ENCODE data around the gene TRIM38. TPM values are rescaled to one million over a fixed set of nuclear protein-coding genes. Genes with fewer than 3 reads are reported as not detected.

The TRIM38 gene
- total and polyA plus RNA-seq, 2 of the 13 experiments (the other 11 are each of a cell fraction or from before 2014, with no cell fraction given), result 2.5 to 3.1 TPM

DNA sequence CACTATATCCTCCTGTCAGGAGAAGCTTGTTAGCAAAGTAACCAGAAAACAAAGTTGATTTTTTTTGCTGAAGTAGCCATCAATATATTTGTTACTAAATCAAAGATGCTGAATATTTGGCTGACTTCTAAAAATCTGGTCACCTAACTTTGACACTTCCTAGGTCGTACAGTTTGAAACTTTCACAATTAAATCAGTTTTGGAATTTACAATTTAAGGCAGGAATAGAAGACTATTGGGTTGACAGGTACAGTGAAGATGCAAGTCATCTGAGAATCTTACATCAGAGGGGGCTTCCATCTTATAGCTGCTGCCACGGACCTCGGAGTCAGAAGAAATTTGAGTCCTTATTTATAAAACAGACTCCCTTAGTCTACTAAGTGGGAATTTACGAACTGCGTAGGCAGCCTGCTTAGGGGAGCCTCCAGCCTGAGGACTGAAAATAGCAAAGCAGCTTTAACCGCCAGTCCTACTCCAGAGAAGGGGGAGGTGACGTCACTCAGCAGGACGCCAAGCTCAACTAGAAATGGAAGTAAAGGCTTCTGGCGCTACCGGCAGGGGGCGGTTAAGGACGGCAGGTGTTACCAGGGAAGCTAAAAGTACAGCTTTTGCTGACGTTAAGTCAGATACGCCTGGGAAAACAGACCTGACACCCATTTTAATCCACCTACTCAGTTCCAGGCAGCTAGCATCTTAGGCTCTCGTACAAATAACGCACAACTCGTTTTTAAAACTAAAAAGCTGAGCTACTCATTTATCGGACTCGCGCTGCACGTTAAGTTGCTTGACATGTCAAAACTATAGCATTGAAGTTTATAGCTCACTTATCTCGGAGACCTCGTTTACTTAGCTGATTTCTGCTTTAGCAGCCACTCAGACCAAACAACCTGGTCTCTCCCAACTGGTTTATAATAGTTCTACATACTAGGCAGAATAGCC is 63.6 kb downstream of the TRIM38 start (continued):
- TF ChIP-seq TFE3 (CRISPR knock-in tag; IDR thresholded peaks at IDR 0.05) (peak; percentile 10), PCBP1 (IDR thresholded peaks at IDR 0.05; ENCODE audit: borderline replicate concordance, low read depth, low read length) (no peak), ZNF501 (CRISPR knock-in tag; IDR thresholded peaks at IDR 0.05) (peak; percentile 44; the same call in 1 of the 2 replicates), ZNF234 (CRISPR knock-in tag; conservative IDR thresholded peaks at IDR 0.05) (no peak), EHMT2 (IDR thresholded peaks at IDR 0.05; ENCODE audit: borderline replicate concordance, low read depth, low read length) (no peak), GRHL1 (CRISPR knock-in tag; conservative IDR thresholded peaks at IDR 0.05) (no peak), ZSCAN30 (CRISPR knock-in tag; IDR thresholded peaks at IDR 0.05) (no peak), ZNF235 (CRISPR knock-in tag; IDR thresholded peaks at IDR 0.05; ENCODE audit: borderline replicate concordance) (no peak), HES4 (CRISPR knock-in tag; IDR thresholded peaks at IDR 0.05; ENCODE audit: borderline replicate concordance) (no peak), AKAP8 (CRISPR knock-in tag; IDR thresholded peaks at IDR 0.05) (no peak), MYNN (CRISPR knock-in tag; IDR thresholded peaks at IDR 0.05; ENCODE audit: low read depth) (no peak; the same call in 1 of the 2 replicates), TGIF2 (CRISPR knock-in tag; IDR thresholded peaks at IDR 0.05) (peak; percentile 61), ZNF773 (CRISPR knock-in tag; IDR thresholded peaks at IDR 0.05; ENCODE audit: borderline replicate concordance) (no peak), KLF11 (CRISPR knock-in tag; IDR thresholded peaks at IDR 0.05) (peak; percentile 52; the same call in 1 of the 2 replicates), ETS1 (CRISPR knock-in tag; IDR thresholded peaks at IDR 0.05) (no peak)
- TF ChIP-seq, protein P1, sequence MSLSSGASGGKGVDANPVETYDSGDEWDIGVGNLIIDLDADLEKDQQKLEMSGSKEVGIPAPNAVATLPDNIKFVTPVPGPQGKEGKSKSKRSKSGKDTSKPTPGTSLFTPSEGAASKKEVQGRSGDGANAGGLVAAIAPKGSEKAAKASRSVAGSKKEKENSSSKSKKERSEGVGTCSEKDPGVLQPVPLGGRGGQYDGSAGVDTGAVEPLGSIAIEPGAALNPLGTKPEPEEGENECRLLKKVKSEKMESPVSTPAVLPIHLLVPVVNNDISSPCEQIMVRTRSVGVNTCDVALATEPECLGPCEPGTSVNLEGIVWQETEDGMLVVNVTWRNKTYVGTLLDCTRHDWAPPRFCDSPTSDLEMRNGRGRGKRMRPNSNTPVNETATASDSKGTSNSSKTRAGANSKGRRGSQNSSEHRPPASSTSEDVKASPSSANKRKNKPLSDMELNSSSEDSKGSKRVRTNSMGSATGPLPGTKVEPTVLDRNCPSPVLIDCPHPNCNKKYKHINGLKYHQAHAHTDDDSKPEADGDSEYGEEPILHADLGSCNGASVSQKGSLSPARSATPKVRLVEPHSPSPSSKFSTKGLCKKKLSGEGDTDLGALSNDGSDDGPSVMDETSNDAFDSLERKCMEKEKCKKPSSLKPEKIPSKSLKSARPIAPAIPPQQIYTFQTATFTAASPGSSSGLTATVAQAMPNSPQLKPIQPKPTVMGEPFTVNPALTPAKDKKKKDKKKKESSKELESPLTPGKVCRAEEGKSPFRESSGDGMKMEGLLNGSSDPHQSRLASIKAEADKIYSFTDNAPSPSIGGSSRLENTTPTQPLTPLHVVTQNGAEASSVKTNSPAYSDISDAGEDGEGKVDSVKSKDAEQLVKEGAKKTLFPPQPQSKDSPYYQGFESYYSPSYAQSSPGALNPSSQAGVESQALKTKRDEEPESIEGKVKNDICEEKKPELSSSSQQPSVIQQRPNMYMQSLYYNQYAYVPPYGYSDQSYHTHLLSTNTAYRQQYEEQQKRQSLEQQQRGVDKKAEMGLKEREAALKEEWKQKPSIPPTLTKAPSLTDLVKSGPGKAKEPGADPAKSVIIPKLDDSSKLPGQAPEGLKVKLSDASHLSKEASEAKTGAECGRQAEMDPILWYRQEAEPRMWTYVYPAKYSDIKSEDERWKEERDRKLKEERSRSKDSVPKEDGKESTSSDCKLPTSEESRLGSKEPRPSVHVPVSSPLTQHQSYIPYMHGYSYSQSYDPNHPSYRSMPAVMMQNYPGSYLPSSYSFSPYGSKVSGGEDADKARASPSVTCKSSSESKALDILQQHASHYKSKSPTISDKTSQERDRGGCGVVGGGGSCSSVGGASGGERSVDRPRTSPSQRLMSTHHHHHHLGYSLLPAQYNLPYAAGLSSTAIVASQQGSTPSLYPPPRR (CRISPR knock-in tag; IDR thresholded peaks at IDR 0.05; ENCODE audit: borderline replicate concordance), result no peak
- TF ChIP-seq, protein P2, sequence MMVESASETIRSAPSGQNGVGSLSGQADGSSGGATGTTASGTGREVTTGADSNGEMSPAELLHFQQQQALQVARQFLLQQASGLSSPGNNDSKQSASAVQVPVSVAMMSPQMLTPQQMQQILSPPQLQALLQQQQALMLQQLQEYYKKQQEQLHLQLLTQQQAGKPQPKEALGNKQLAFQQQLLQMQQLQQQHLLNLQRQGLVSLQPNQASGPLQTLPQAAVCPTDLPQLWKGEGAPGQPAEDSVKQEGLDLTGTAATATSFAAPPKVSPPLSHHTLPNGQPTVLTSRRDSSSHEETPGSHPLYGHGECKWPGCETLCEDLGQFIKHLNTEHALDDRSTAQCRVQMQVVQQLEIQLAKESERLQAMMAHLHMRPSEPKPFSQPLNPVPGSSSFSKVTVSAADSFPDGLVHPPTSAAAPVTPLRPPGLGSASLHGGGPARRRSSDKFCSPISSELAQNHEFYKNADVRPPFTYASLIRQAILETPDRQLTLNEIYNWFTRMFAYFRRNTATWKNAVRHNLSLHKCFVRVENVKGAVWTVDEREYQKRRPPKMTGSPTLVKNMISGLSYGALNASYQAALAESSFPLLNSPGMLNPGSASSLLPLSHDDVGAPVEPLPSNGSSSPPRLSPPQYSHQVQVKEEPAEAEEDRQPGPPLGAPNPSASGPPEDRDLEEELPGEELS (CRISPR knock-in tag; IDR thresholded peaks at IDR 0.05), result no peak
